Airway epithelial cell (primary cell): Measurements from ENCODE around the gene KANSL1L. TPM values are rescaled to one million over a fixed set of nuclear protein-coding genes. Genes with fewer than 3 reads are reported as not detected.

ENCODE experiments used
- total RNA-seq: library from RNA; depleted of rRNA; stranded (reverse); fragments of >200 nt; gene quantifications from 2 replicates; pipeline ENCODE4 v1.2.3, GENCODE V29; 2015

Gene KANSL1L, protein sequence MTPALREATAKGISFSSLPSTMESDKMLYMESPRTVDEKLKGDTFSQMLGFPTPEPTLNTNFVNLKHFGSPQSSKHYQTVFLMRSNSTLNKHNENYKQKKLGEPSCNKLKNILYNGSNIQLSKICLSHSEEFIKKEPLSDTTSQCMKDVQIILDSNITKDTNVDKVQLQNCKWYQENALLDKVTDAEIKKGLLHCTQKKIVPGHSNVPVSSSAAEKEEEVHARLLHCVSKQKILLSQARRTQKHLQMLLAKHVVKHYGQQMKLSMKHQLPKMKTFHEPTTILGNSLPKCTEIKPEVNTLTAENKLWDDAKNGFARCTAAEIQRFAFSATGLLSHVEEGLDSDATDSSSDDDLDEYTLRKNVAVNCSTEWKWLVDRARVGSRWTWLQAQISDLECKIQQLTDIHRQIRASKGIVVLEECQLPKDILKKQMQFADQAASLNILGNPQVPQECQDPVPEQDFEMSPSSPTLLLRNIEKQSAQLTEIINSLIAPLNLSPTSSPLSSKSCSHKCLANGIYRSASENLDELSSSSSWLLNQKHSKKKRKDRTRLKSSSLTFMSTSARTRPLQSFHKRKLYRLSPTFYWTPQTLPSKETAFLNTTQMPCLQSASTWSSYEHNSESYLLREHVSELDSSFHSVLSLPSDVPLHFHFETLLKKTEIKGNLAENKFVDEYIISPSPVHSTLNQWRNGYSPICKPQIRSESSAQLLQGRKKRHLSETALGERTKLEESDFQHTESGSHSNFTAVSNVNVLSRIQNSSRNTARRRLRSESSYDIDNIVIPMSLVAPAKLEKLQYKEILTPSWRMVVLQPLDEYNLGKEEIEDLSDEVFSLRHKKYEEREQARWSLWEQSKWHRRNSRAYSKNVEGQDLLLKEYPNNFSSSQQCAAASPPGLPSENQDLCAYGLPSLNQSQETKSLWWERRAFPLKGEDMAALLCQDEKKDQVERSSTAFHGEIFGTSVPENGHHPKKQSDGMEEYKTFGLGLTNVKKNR
- total RNA-seq, result 1.5 and 3.2 TPM in 2 replicates

DNA sequence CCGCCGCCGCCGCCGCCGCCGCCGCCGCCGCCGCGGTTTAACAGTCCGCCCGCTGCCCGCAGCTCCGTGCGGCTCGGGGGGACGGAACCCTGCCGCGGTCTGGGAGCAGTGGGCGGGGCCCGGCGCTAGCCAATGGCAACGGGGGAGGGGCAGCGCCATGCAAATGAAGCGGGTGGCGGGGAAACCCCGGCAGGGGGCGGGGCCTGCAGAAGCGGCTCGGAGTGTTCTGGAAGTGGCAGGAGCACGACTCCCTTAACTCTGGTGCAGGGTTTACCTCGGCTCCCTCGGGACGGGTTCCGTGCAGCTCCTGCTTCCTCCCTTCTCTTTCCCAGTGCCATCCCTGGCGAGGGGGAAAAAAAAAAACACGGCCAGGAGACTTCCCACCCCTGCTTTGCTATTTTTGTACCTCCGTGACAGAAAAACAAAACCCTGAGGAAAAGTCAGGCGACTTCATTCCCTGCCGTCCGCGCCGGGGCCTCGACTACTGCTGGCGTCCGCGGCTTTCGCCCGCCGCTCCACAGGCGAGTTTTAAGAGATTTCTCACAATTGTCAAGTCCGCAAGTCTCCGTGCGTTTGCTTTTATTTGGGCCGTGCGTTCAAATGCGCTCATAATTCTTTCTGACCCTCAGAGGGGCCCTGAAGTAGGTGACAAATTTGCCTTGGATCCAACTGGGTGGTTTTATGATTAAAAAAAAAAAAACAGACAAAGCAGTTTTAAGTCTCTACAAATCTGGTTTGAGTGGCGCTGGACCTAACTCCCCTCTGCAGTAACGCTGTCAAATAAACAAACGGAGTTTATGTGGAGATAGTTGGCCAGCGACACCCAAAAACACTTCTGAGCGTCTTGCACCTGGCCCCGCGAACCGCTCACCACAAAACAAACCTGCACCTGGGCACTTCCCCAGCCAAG is at the start of gene KANSL1L:
KANSL1L (minus strand) TSS at position 101 of the 910 bp plus-strand sequence. CDS start 16,827 bp downstream, outside the sequence.

DNA sequence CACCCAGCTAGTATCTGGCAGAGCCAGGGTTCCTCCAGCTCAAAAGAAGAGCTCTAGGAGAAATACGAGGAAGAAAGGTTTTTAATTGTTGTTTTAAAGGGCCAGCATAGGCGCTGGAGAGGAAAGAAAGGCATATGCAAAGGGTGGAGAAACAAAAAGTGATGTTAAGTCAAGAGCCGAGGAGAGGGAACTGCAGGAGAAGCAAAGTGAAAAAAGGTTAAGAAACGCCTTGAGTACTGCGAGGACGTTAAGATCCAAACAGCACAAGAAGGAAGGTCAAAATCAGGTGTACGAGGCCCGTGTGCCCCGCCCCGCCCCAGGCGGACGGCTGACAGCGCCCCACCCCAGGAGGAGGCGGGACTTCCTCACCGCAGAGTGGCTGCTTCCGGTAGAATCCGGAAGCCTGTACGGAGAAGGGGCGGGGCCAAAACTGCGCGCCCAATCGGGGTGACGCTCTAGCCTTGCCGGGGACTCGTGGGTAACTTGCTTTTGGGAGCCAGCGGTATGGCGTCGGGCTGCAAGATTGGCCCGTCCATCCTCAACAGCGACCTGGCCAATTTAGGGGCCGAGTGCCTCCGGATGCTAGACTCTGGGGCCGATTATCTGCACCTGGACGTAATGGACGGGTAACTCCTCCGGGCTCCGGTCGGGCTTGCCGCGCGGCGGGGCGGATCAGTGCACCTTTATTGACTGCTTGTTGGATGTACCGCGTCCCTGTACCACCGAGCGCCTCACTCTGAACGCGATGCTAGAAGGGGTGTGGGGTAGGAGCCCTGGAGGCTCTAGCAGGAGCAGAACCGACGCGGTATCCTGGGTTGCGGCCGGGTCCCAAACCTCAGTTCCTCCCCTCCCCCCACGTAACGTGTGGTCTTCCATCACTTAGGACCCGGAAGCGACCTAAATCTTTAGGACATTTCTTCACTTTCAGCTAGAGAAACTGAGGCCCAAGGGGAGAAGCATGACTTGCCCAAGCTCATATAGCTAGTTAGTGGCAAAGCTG is 168.8 kb downstream of the KANSL1L start, which contains the start of gene RPE:
RPE (plus strand) TSS at position 481 of the 1,000 bp plus-strand sequence; CDS start at position 505, 24 bp downstream.

Other genes starting within 250 kb of the KANSL1L start
- 54.1 and 100 TPM in 2 replicates for gene RPE, start 168.8 kb downstream of the KANSL1L start, total RNA-seq
- 0.28 TPM in 1 of 2 replicates, not detected in the other for gene ACADL, start 54.0 kb upstream of the KANSL1L start, total RNA-seq
- gene MYL1, start 143.8 kb upstream of the KANSL1L start, total RNA-seq, result not detected in 2 replicates